Progenitor cell of endocrine pancreas (in vitro differentiated cells): Measurements from ENCODE around the gene PHACTR2. TPM values are rescaled to one million over a fixed set of nuclear protein-coding genes. Genes with fewer than 3 reads are reported as not detected.

Experiments
- DNase-seq: peaks from one replicate; pipeline ENCODE4 v3.0.0; 2021; ENCODE audit warnings: low spot score; ENCODE audit not compliant: unreplicated experiment
- H3K27ac Mint-ChIP-seq: 2 replicates; pipeline ENCODE4 v1.8.0; 2021; ENCODE audit warnings: mild to moderate bottlenecking, moderate library complexity, mixed read lengths
- H3K27me3 Mint-ChIP-seq: 2 replicates; pipeline ENCODE4 v1.8.0; 2021; ENCODE audit warnings: mixed read lengths
- H3K36me3 Mint-ChIP-seq: 2 replicates; pipeline ENCODE4 v1.8.0; 2022; ENCODE audit warnings: mixed read lengths; ENCODE audit not compliant: insufficient read depth
- H3K4me1 Mint-ChIP-seq: 2 replicates; pipeline ENCODE4 v1.8.0; 2021; ENCODE audit warnings: low read depth, mixed read lengths
- H3K4me3 Mint-ChIP-seq: 2 replicates; pipeline ENCODE4 v1.8.0; 2021; ENCODE audit warnings: low read depth, mild to moderate bottlenecking, moderate library complexity, mixed read lengths
- H3K9me3 Mint-ChIP-seq: 2 replicates; pipeline ENCODE4 v1.8.0; 2021; ENCODE audit warnings: low read depth, mixed read lengths
- total RNA-seq: library from RNA; stranded (reverse); gene quantifications from 2 replicates; pipeline ENCODE4 v1.2.1, GENCODE V29; 2021
- TF ChIP-seq, protein P1 (sequence below): fragments of 200-600 bp; sonication (generic); IDR thresholded peaks from one replicate; pipeline ENCODE4 v1.5.0; 2021; ENCODE audit warnings: antibody characterized with exemption, mild to moderate bottlenecking; ENCODE audit not compliant: unreplicated experiment

Gene PHACTR2
- total RNA-seq, 1 donor from 2014 or later = 55.2 TPM

DNA sequence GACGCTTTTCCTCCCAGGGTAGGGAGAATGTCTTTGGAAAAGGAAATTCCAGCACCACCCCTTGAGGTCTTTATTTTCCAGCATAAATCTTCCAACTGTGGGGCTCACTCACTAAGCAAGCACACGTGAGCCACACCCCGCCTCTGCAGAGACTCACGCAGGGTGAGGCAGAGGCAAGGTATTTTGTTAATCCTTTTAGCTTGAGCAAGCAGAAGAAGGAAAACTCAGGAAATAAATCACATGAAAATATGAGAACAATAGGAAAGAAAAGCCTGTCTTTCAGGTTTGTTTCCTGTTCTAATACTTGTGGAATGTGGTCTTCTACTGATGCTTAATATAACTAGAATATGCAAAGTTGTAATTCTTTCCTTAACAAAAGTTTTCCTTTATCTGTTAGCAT is 4.1 kb upstream of the PHACTR2 start:
- H3K9me3 Mint-ChIP-seq = peaks cover 8% of the 10 kb centered on the region
- peaks cover 39% of the 10 kb centered on the region for H3K4me1 Mint-ChIP-seq
- H3K27ac Mint-ChIP-seq = peak overlapping the region; percentile 96
- H3K4me3 Mint-ChIP-seq = peak overlapping the region; percentile 14
- peaks cover 4% of the 10 kb centered on the region for H3K36me3 Mint-ChIP-seq
- TF ChIP-seq, protein P1, sequence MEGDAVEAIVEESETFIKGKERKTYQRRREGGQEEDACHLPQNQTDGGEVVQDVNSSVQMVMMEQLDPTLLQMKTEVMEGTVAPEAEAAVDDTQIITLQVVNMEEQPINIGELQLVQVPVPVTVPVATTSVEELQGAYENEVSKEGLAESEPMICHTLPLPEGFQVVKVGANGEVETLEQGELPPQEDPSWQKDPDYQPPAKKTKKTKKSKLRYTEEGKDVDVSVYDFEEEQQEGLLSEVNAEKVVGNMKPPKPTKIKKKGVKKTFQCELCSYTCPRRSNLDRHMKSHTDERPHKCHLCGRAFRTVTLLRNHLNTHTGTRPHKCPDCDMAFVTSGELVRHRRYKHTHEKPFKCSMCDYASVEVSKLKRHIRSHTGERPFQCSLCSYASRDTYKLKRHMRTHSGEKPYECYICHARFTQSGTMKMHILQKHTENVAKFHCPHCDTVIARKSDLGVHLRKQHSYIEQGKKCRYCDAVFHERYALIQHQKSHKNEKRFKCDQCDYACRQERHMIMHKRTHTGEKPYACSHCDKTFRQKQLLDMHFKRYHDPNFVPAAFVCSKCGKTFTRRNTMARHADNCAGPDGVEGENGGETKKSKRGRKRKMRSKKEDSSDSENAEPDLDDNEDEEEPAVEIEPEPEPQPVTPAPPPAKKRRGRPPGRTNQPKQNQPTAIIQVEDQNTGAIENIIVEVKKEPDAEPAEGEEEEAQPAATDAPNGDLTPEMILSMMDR = no peak
- no peaks in the 10 kb centered on the region for H3K27me3 Mint-ChIP-seq
- DNase-seq = no peak

DNA sequence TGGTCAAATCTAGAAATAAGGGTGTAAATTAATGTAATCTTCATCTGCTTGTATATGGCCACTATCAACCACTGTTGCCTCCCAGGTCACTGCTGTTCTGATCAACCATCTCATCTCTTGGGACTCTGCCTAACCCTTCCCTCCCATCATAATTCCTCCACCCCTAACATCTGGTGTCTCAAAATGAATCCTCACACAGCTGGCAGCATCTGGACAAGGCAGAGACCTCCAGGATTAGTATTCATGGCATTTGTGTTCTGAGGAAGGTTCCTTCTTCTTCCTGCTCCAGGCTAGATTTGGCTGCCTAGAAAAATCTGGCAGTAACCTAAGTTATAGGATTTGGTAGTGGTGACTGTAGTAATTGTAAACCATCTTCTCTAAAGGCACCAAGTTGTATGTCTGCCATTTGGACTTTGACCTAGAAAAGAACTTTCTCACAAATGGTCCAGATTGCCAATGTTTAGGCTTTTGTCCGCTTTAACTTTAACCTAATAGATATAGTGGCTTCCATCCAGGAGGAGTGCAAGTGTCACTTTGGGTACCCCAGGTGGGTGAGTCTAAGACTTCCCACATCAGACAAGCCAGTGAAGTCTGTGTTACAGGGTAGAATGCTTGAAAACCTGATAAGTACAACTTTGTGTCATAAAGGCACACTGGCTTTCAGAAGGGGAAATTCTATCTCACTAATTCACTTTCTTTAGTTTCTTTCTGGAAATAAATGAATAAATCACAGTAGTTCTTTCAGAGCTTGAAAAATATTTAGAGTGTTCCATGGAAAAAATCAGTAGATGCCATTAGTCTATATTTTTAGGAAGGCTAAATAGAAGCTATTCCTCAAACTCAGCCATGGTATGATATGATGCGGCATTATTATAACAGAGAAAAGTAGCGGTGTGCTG is 3.0 kb upstream of the PHACTR2 start:
- DNase-seq = no peak
- H3K4me3 Mint-ChIP-seq = no peak overlapping the region
- H3K27me3 Mint-ChIP-seq = no peaks in the 10 kb centered on the region
- peak overlapping the region; percentile 86 for H3K27ac Mint-ChIP-seq
- peaks cover 2% of the 10 kb centered on the region for H3K36me3 Mint-ChIP-seq
- H3K9me3 Mint-ChIP-seq = peaks cover 3% of the 10 kb centered on the region
- TF ChIP-seq, protein P1 = no peak
- peaks cover 48% of the 10 kb centered on the region for H3K4me1 Mint-ChIP-seq

DNA sequence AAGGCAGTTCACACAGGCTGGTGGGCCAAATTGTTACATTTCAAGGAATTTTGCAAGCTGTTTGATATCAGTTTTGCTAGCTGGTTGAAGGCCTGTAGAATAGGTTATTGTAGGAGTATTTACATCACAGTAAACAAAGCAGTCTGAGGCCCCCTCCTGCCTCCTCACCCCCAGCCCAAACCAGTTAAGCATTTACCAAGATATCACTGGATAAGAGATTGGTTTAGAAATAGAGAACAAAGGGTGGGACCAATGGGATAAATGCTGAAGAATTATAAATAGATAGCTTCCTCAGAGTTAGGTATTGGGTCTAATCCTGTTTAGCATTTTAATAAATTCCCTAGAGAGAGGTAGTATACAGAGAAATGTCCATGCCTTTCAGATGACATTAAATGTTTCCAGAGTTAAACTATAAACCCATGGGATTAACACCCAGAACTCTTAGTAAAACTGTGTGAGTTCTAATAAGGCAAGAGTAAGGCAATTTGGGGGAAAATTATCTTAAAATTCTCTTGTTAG is 2.3 kb upstream of the PHACTR2 start:
- Mint-ChIP-seq H3K4me1 (peaks cover 54% of the 10 kb centered on the region), H3K27ac (peak overlapping the region; percentile 86), H3K27me3 (no peaks in the 10 kb centered on the region), H3K4me3 (no peak overlapping the region), H3K36me3 (peaks cover 2% of the 10 kb centered on the region), H3K9me3 (peaks cover 2% of the 10 kb centered on the region)
- no peak for DNase-seq
- TF ChIP-seq, protein P1 = no peak

DNA sequence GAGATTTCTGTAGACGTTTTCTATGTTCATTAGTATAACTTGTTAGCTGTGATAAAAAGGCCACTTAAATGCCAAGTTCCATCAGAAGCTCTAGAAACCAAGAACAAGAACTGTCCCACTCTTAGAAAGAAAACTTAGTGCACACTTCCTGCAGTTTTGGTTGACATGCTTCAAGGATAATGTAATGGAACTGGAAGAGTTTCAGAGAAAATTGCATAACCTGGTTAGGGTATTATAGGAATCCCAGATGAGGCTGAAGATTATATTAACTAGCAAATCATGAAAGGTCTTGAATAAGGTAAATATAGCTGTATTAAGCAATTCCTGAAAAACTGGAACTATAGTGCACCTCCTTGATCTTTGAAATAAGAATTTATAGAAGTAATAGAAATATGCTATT is 1.8 kb upstream of the PHACTR2 start:
- TF ChIP-seq, protein P1 = no peak
- Mint-ChIP-seq H3K36me3 (peaks cover 2% of the 10 kb centered on the region), H3K27ac (peak overlapping the region; percentile 86), H3K27me3 (no peaks in the 10 kb centered on the region), H3K9me3 (no peaks in the 10 kb centered on the region), H3K4me3 (no peak overlapping the region), H3K4me1 (peaks cover 54% of the 10 kb centered on the region)
- DNase-seq = no peak

DNA sequence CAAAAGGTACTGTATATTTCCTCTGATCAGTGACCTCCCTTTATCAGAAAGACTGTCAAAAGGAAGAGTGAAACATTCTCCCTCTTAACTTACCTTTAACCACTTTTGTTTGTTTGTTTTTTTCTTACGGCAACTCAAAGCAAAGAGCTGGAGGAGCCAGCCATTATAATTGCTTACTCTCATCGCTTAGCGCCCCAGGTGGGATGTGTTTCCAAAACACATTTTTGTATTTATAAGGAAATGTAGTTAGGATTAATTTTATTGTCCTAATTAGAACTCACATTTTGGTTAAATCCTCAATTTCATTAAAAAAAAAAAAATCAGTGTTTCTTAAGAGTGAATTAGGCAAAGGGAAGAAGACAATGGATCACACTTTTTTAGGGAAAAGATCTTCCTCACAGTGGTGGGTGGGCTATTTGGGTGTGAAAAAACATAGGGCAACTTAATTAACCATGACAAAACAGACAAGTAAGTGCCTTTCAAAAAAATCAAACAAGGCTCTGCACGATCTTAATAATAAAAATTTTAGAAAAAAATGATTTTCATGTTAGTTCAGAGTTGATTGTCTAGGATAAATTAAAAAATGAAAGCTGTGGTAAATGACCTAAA is 1.2 kb upstream of the PHACTR2 start:
- H3K4me3 Mint-ChIP-seq = no peak overlapping the region
- peak overlapping the region; percentile 35 for H3K27ac Mint-ChIP-seq
- H3K4me1 Mint-ChIP-seq = peaks cover 54% of the 10 kb centered on the region
- no peak for DNase-seq
- no peaks in the 10 kb centered on the region for H3K27me3 Mint-ChIP-seq
- H3K9me3 Mint-ChIP-seq = no peaks in the 10 kb centered on the region
- TF ChIP-seq, protein P1 = no peak
- no peaks in the 10 kb centered on the region for H3K36me3 Mint-ChIP-seq
